ENCODE data around the gene SNX9. TPM values are rescaled to one million over a fixed set of nuclear protein-coding genes. Genes with fewer than 3 reads are reported as not detected.

Gene SNX9
- total and polyA plus RNA-seq, 2 donors (not counting 1 experiment from before 2014, with no cell fraction given), result 10.0 to 50.7 TPM

- TF ChIP-seq EZH2 (IDR thresholded peaks at IDR 0.05; ENCODE audit: borderline replicate concordance, insufficient read depth, low read depth, low read length, poor library complexity, severe bottlenecking), result no peak
- TF ChIP-seq CTCF (IDR thresholded peaks at IDR 0.05), result no peak
- Histone ChIP-seq H3K4me1 (ENCODE audit: control insufficient read depth in 2 of 2, insufficient read depth in 2 of 2, low read length in 2 of 2) (peaks cover 25 to 30% of the 10 kb centered on the region in 2 donors), H3K4me3 (ENCODE audit: control extremely low read depth in 1 of 5, extremely low read depth in 1 of 5, insufficient read depth in 1 of 5, low read depth in 2 of 5, low read length in 4 of 5) (no peak overlapping the region), H2AFZ (ENCODE audit: insufficient read depth, low read depth, low read length, poor library complexity, severe bottlenecking) (no peak overlapping the region), H3K27ac (ENCODE audit: low read length in 2 of 2) (no peak overlapping the region), H3K9ac (ENCODE audit: low read length) (peak overlapping the region; percentile 4), H3K4me2 (replicated peaks; ENCODE audit: low read depth, low read length, poor library complexity, severe bottlenecking) (peak overlapping the region; percentile 24), H3K27me3 (replicated peaks in 1 of 4; ENCODE audit: control extremely low read depth in 1 of 4, control insufficient read depth in 3 of 4, insufficient read depth in 4 of 4, low read length in 3 of 4) (no peaks in the 10 kb centered on the region), H3K36me3 (replicated peaks in 1 of 2; ENCODE audit: control extremely low read depth in 1 of 2, control insufficient read depth in 1 of 2, extremely low read depth in 1 of 2, insufficient read depth in 2 of 2, low read length in 1 of 2) (peaks cover 1 to 4% of the 10 kb centered on the region in 2 experiments), H3K79me2 (ENCODE audit: control insufficient read depth, insufficient read depth, low read length) (peaks cover 88% of the 10 kb centered on the region), H3K9me3 (ENCODE audit: control extremely low read depth in 1 of 3, control insufficient read depth in 2 of 3, insufficient read depth in 1 of 3, low read length in 2 of 3) (peaks cover 0 to 9% (median 4%) of the 10 kb centered on the region in 3 donors), H4K20me1 (ENCODE audit: control insufficient read depth, insufficient read depth, low read length, poor library complexity, severe bottlenecking) (peaks cover 71% of the 10 kb centered on the region)
- ChIA-PET POLR2A (no interaction called here), CTCF (interaction anchor here (1.0 to 1.1 kb wide), 2 partner anchors 43 to 66 kb away, joined by 3 to 4 read pairs; no protein-coding TSS in a partner anchor)
- intact Hi-C loops (cut with micrococcal nuclease), result loop anchor here (1.0 kb wide), 1 partner anchor 11 kb away; no protein-coding TSS in a partner anchor
- peak; percentile 43 for ATAC-seq (ENCODE audit: low read depth)
- no peaks in the 10 kb centered on the region for H3K9me3 Mint-ChIP-seq (ENCODE audit: insufficient read depth)
- no peaks in the 10 kb centered on the region for H3K27me3 Mint-ChIP-seq
- H3K27ac Mint-ChIP-seq, result peak overlapping the region; percentile 77
- WGBS (ENCODE audit: insufficient coverage), result 22% methylated on average over 3 of the region's 6 CpGs
- DNase-seq, result peak; percentile 35
- peak overlapping the region; percentile 59 for H3K4me3 Mint-ChIP-seq
- H3K4me1 Mint-ChIP-seq, result peaks cover 58% of the 10 kb centered on the region
These were observed 7.4 kb downstream of the SNX9 start for GRCh38 chr6:157830354-157831017.

- H3K27me3 ChIP-seq (replicated peaks in 1 of 4; ENCODE audit: control extremely low read depth in 1 of 4, control insufficient read depth in 3 of 4, insufficient read depth in 4 of 4, low read length in 3 of 4), result no peaks in the 10 kb centered on the region
- no peak overlapping the region for H3K9ac ChIP-seq (ENCODE audit: low read length)
- peaks cover 71% of the 10 kb centered on the region for H4K20me1 ChIP-seq (ENCODE audit: control insufficient read depth, insufficient read depth, low read length, poor library complexity, severe bottlenecking)
- POLR2A ChIA-PET, result no interaction called here
- no peak for TF ChIP-seq CTCF (IDR thresholded peaks at IDR 0.05)
- Mint-ChIP-seq H3K27ac (no peak overlapping the region), H3K4me3 (peak overlapping the region; percentile 59), H3K9me3 (ENCODE audit: insufficient read depth) (no peaks in the 10 kb centered on the region), H3K4me1 (peaks cover 57% of the 10 kb centered on the region), H3K27me3 (no peaks in the 10 kb centered on the region)
- peak overlapping the region; percentile 24 for H3K4me2 ChIP-seq (replicated peaks; ENCODE audit: low read depth, low read length, poor library complexity, severe bottlenecking)
- peaks cover 88% of the 10 kb centered on the region for H3K79me2 ChIP-seq (ENCODE audit: control insufficient read depth, insufficient read depth, low read length)
- ATAC-seq (ENCODE audit: low read depth) (no peak), DNase-seq (no peak)
- CTCF ChIA-PET, result interaction anchor here (1.0 to 1.1 kb wide), 2 partner anchors 42 to 67 kb away, joined by 3 to 4 read pairs; no protein-coding TSS in a partner anchor
- peaks cover 1 to 4% of the 10 kb centered on the region in 2 experiments for H3K36me3 ChIP-seq (replicated peaks in 1 of 2; ENCODE audit: control extremely low read depth in 1 of 2, control insufficient read depth in 1 of 2, extremely low read depth in 1 of 2, insufficient read depth in 2 of 2, low read length in 1 of 2)
- no peak overlapping the region for H3K4me3 ChIP-seq (ENCODE audit: control extremely low read depth in 1 of 5, extremely low read depth in 1 of 5, insufficient read depth in 1 of 5, low read depth in 2 of 5, low read length in 4 of 5)
- peaks cover 25 to 30% of the 10 kb centered on the region in 2 donors for H3K4me1 ChIP-seq (ENCODE audit: control insufficient read depth in 2 of 2, insufficient read depth in 2 of 2, low read length in 2 of 2)
- no peak overlapping the region for H2AFZ ChIP-seq (ENCODE audit: insufficient read depth, low read depth, low read length, poor library complexity, severe bottlenecking)
- peaks cover 0 to 9% (median 9%) of the 10 kb centered on the region in 3 donors for H3K9me3 ChIP-seq (ENCODE audit: control extremely low read depth in 1 of 3, control insufficient read depth in 2 of 3, insufficient read depth in 1 of 3, low read length in 2 of 3)
- no CpG with 5 or more reads among the region's 2 CpGs for WGBS (ENCODE audit: insufficient coverage)
- intact Hi-C loops (cut with micrococcal nuclease), result no loop called here
- H3K27ac ChIP-seq (ENCODE audit: low read length in 2 of 2), result no peak overlapping the region
These were observed 7.9 kb downstream of the SNX9 start for GRCh38 chr6:157831018-157831369.

Data from B cell (primary cell).